Superior temporal gyrus (tissue), 1 donor: Measurements from ENCODE around the gene SLC30A1.
"Not testable (repeated sequence)": the region's sequence is repeated elsewhere in the genome, so short reads cannot be mapped to it uniquely, and the experiment has no call there.

Experiments used
- DNase-seq: peaks from one replicate; pipeline ENCODE4 v3.0.0-alpha.2; 2016; ENCODE audit errors: extremely low spot score

The SLC30A1 gene

DNA sequence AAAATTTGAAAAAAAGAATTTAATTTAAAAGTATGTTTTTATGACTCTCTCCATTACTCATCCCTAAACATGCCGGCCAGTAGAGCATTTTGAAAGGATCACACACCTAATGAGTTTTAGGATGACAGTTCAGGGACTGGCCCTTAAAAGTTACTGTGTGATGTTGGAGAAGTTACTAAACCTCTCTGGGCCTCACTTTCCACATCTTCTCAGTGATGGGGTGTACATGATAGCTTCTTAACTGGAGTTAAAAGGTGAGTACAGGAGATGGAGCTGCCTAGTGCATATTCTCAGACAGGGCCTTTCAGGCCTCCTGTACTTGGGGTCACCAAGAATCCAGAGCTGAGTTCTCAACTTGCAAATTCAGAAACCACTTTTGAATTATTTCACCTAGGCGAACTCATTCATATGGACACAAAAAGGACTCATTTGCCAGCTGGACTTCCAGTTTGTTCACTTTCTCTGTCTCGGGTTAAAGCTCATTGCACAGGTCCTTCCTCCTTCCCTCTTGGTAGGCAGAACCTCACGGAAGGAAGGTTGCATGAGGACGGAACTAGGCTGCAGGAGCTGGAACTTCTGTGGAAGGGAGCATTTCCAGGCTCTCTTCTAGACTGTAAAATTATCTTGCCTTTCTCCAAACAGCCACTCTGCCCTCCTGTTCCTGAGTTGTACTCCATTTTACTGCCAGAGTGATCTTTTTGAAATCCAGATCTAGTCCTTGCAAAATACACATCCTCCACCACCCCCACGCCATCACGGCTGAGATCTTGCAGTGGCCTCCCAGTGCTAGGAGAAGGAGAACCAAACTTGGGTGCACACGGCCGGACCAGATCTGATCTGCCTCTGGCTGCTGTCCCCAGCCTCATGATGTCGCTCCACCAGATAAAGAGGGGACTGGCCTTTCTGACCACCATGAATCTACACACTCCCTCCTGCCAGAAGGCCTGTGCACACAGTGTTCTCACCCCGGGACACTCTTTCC lies 4.3 kb upstream of the SLC30A1 start:
- no peak for DNase-seq

GRCh38 chr1:211581526-211581925 lies 2.6 kb upstream of the SLC30A1 start:
- DNase-seq = no peak

DNA sequence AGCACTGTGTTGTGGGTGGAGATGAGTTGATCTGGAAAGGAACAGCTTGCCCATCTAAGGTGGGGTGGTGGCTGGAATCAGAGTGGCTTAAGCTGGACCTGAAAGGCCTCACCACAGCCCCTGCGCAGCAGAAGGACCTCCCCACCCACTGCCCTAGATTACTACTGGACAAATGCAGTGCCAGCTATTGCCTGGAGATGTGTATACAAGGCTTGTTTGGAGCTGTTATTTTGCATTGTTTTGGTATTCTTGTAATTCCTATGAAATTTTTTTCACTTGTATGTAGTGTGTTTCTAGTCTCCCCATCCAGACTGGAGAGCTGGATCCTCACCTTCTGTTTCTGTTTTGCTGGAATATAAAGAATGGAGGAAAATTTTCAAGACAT lies 1.3 kb upstream of the SLC30A1 start:
- DNase-seq = no peak

- peak; percentile 48 for DNase-seq
Measured at GRCh38 chr1:211579440-211580302, 710 bp upstream of the SLC30A1 start.

GRCh38 chr1:211577819-211578639 lies 932 bp downstream of the SLC30A1 start:
- peak; percentile 54 for DNase-seq

- DNase-seq = peak; percentile 54
Measured at GRCh38 chr1:211577277-211577818, 1.6 kb downstream of the SLC30A1 start.

DNA sequence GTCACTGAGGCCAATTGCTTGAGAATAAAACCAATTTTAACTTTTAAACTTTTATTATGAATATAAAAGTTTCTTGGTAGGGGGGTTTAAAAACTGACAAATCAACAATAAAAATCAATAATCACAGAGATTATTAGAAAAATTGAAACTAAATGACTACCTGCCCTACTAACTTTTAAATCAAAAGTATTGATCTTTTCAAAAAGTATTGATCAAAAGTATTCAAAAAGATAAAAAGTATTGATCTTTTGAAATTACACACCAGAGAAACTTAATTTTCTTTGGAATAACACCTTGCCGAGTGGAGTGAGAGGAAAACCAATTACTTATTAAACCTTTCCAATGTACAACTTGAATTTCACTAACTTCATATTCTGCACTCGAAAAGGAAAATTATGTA lies 2.2 kb downstream of the SLC30A1 start:
- no peak for DNase-seq

DNA sequence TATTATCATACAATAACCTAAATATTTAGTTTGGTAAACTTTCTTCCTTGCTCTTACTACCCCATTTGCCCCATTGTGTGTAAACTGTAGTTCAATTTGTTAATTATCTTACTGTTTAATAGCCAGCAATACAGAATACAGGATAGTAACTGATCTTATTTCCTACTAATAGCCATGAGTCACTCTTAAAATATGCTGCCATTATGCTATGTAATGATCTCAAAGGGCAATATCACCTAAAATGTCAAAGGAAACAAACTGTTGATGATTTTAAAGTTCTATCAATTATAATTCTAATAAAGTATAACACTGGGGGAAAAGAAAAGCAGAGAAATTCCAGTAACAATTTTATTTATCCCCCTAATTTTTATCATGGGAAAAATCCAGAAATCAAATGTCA lies 4.3 kb downstream of the SLC30A1 start:
- DNase-seq = no peak

GRCh38 chr1:211571998-211572397 lies 7.0 kb downstream of the SLC30A1 start:
- DNase-seq = no peak

- not testable (repeated sequence) for DNase-seq
Measured at GRCh38 chr1:211570378-211570777, 8.6 kb downstream of the SLC30A1 start.

DNA sequence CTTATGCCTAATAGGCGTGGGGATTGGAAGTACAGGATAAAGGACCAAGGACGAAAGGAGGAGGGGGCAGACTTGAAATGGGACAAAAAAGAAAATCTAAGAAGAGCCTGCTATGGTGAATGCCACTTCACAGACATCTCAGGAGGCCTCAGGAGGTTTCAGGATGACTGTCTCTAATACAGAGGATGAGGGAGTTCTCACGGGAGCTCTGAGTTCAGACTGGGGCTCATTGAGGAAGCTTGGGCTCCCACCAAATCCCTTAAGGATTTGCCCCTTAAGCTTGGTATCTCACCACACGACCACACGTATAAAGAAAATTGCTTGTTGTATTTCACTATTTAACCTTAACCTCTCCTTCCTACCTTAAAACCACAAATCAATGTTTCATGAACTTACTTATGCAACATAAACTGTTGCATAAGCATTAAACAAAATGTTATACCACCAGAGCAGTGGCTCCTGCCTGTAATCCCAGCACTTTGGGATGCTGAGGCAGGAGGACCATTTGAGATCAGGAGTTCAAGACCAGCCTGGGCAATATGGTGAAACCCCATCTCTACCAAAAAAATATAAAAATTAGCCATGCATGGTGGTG lies 12.4 kb downstream of the SLC30A1 start:
- no peak for DNase-seq

DNA sequence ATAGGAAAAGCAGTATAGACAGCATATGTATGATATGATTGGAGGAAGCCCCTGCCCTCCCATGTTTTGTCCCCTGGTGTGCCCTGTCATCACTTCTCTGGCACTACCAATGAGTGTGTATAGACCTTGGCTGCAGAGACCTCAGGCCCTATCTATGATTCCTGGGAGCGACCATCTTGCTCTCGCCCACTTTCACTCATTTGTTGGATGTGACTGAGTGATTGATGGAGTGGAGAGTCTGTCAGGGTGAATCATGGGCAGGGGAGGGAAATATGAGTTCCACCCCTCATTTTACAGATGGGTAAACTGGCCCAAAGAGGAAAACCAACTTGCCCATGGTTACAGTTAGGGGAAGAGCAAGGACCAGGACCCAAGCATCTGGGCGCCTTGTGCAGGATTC lies 14.9 kb downstream of the SLC30A1 start:
- DNase-seq = no peak

DNA sequence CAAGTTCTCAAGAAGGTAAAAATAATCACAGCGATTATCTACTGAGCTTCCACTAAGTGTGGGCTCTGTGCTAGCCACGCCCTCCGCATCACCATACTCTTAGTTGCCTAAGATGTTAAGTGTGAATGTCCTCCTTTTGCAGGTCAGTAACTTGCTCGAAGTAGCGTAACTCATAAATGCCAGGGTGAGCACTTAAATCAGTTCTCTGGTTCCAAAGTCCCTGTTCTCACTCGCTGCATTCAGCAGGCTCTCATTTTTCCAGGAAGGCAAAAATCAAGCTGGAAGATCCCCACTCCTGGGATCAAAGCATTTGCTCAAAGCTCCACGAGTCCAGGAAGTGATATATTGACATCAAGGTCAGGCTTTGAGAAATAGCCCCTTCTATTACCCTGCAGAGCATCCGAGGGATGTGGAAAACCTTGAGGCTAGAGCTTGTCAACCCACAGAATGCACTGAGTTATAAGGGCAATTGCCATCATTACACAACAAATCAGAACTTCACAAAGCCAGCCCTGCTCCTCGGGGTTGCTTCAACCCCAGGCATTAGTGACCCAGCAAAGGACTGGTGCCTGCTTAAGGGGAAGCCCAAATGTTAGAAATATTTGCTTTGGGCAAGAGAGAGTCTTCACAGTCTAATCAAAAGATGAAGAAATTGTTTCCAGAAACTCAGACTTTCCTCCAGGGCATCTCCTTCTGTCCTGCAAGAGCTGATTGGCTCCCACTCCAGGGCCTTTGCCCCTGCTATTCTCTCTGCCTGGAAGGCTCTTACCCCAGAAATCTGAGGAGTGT lies 19.5 kb downstream of the SLC30A1 start:
- DNase-seq = no peak

GRCh38 chr1:211557894-211558625 lies 20.9 kb downstream of the SLC30A1 start:
- DNase-seq = no peak

DNA sequence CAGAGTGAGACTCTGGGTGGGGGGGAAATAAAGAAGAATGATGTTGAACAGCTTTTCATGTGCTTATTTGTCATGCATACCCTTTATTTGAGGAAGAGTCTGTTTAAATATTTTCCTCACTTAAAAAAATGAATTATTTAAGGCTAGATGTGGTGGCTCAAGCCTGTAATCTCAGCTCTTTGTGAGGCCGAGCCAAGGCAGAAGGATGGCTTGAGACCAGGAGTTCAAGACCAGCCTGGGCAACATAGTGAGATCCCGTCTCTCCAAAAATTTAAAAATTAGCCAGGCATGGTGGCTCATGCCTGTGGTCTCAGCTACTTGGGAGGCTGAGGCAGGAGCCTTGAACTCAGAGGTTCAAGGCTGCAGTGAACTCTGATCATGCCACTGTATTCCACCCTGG lies 25.4 kb downstream of the SLC30A1 start:
- no peak for DNase-seq

- DNase-seq = no peak
Measured at GRCh38 chr1:211551638-211552460, 27.1 kb downstream of the SLC30A1 start.

GRCh38 chr1:211549092-211549711 lies 29.8 kb downstream of the SLC30A1 start:
- no peak for DNase-seq
